Measurements from ENCODE around the gene DENND1A. TPM values are rescaled to one million over a fixed set of nuclear protein-coding genes. Genes with fewer than 3 reads are reported as not detected.

DENND1A gene
- polyA plus RNA-seq, 2 of the 4 experiments (the other 2 are of a cell fraction): 15.1 to 21.9 TPM

DNA sequence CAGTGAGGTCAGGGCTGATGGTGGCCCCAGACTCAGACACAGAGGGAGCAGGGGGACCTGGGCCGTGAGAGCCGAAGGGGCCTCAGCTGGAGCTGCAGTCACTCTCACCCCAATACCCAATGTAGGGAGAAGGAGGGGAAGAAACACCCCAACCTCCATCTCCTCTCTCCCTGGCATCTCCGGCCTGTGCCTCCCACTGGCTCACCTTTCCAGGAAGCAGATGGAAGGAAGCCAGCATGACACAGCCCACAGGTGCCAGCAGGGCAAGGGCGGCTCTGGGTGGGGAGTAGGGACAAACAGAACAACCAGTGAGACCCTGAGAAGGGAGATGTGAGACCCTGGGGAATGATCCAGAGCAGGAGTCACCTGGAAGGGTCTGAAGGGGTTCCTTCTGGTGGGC lies 576.9 kb downstream of the DENND1A start:
- no peaks in the 10 kb centered on the region for H3K9me3 ChIP-seq
- no peak overlapping the region for H3K4me3 ChIP-seq
- WGBS (ENCODE audit: missing lambda C conversion rate): 67% methylated on average over 4 of the region's 4 CpGs
- CTCF ChIA-PET: interaction anchor here (0.9 to 6.2 kb wide), 14 partner anchors 9 to 410 kb away, joined by 3 to 130 read pairs (median 13); no protein-coding TSS in a partner anchor
- FAIRE-seq: no peak
- H3K4me2 ChIP-seq: no peak overlapping the region
- ATAC-seq: no peak
- POLR2A ChIA-PET: no interaction called here
- TF ChIP-seq TFCP2L1 (CRISPR knock-in tag; IDR thresholded peaks at IDR 0.05) (no peak), RNF2 (IDR thresholded peaks at IDR 0.05; ENCODE audit: borderline replicate concordance, low read depth) (no peak), KDM5A (IDR thresholded peaks at IDR 0.05) (no peak), ZC3H11A (IDR thresholded peaks at IDR 0.05) (no peak), CHD4 (IDR thresholded peaks at IDR 0.05; ENCODE audit: borderline replicate concordance) (no peak), BHLHE40 (IDR thresholded peaks at IDR 0.05; ENCODE audit: low read depth, low read length) (no peak), JUN (IDR thresholded peaks at IDR 0.05) (no peak), POLR2AphosphoS2 (conservative IDR thresholded peaks at IDR 0.05; ENCODE audit: low read length) (no peak), CHD2 (IDR thresholded peaks at IDR 0.05; ENCODE audit: low read length, partially characterized antibody) (no peak), ZFP36 (IDR thresholded peaks at IDR 0.05; ENCODE audit: borderline replicate concordance, partially characterized antibody) (no peak), EP300 (IDR thresholded peaks at IDR 0.05) (no peak), POLR2A (IDR thresholded peaks at IDR 0.05; ENCODE audit: low read length) (no peak), MAZ (IDR thresholded peaks at IDR 0.05; ENCODE audit: borderline replicate concordance, low read depth, low read length) (no peak), ZSCAN20 (CRISPR knock-in tag; IDR thresholded peaks at IDR 0.05) (no peak), CTCF (IDR thresholded peaks at IDR 0.05) (no peak), ZNF302 (CRISPR knock-in tag; IDR thresholded peaks at IDR 0.05) (no peak), NPAS2 (CRISPR knock-in tag; IDR thresholded peaks at IDR 0.05; ENCODE audit: borderline replicate concordance) (no peak), FOSB (CRISPR knock-in tag; IDR thresholded peaks at IDR 0.05) (no peak), EHMT2 (IDR thresholded peaks at IDR 0.05; ENCODE audit: low read depth) (no peak), ESRRA (IDR thresholded peaks at IDR 0.05; ENCODE audit: borderline replicate concordance, low read length) (no peak)
- no peak overlapping the region for H3K27ac ChIP-seq
- peaks cover 3% of the 10 kb centered on the region; the same call in 2 of the 3 replicates for H3K4me1 ChIP-seq
- no peak for DNase-seq (ENCODE audit: low read depth in 1 of 2, low spot score in 1 of 2)

DNA sequence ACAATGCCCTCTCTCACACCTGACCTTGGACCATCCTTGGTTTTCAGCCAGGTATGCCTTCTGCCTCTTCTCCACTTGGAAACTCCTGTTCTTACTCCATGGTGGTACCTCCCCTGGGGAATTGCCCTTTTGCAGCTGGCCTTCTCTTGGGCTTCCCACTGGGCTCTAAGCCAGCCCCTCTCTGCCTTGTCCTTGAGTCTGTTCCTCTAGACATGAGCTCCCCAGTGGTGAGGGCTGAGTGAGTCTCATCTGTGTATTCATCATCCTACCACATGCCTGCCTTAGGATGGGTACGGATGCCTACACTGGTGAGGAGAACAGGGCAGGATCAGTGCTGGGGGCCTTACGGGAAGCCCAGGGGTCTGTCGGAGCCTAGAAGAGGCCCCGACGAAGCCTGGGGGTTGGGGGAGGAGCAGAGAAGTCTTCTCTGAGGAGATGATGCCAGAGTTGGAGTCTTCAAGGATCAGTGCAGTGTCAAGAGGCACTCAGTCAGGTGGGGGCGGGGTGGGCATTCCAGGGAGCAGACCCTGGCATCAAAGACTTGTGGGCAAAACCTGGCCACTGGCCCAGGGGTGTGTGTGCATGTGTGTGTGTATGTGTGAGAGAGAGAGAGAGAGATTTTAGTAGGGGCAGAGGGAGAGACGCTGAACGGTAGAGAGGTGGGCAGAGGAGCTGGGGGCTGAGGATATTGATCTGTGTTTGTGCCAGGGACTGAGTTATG lies 579.2 kb downstream of the DENND1A start:
- ATAC-seq (no peak), FAIRE-seq (no peak), DNase-seq (ENCODE audit: low read depth in 1 of 2, low spot score in 1 of 2) (no peak)
- ChIA-PET POLR2A (no interaction called here), CTCF (interaction anchor here (0.5 to 4.7 kb wide), 46 partner anchors 11 to 537 kb away, joined by 3 to 120 read pairs (median 6); no protein-coding TSS in a partner anchor)
- H3K4me2 ChIP-seq: no peak overlapping the region
- H3K4me1 ChIP-seq: peaks cover 3% of the 10 kb centered on the region; the same call in 2 of the 3 replicates
- TF ChIP-seq POLR2AphosphoS2 (conservative IDR thresholded peaks at IDR 0.05; ENCODE audit: low read length) (no peak), POLR2A (IDR thresholded peaks at IDR 0.05; ENCODE audit: low read length) (no peak), JUN (IDR thresholded peaks at IDR 0.05) (no peak), CBX2 (IDR thresholded peaks at IDR 0.05; ENCODE audit: borderline replicate concordance, low read depth) (no peak)
- TF ChIP-seq, protein P1, sequence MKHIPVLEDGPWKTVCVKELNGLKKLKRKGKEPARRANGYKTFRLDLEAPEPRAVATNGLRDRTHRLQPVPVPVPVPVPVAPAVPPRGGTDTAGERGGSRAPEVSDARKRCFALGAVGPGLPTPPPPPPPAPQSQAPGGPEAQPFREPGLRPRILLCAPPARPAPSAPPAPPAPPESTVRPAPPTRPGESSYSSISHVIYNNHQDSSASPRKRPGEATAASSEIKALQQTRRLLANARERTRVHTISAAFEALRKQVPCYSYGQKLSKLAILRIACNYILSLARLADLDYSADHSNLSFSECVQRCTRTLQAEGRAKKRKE (CRISPR knock-in tag; IDR thresholded peaks at IDR 0.05; ENCODE audit: low read depth): no peak
- no peak overlapping the region for H3K4me3 ChIP-seq
- WGBS (ENCODE audit: missing lambda C conversion rate): 36% methylated on average over 7 of the region's 8 CpGs
- H3K27ac ChIP-seq: no peak overlapping the region
- no peaks in the 10 kb centered on the region for H3K9me3 ChIP-seq
